WI38 (cell line): ENCODE measurements around the gene ADCYAP1R1.

ENCODE experiments used
- H3K4me3 ChIP-seq: 2 replicates; pipeline ENCODE4 v1.5.1; 2011; ENCODE audit warnings: low read depth, mild to moderate bottlenecking, control low read depth, low read length
- CTCF ChIP-seq: IDR thresholded peaks from 2 replicates; pipeline ENCODE4 v1.5.1; 2012; ENCODE audit warnings: low read depth, mild to moderate bottlenecking, control low read depth, low read length

ADCYAP1R1 gene

GRCh38 chr7:31087351-31087750 lies 35.2 kb downstream of the ADCYAP1R1 start:
- no peak overlapping the region for H3K4me3 ChIP-seq
- no peak for TF ChIP-seq CTCF

- TF ChIP-seq CTCF: no peak
Measured at GRCh38 chr7:31091924-31092434, 39.9 kb downstream of the ADCYAP1R1 start.

GRCh38 chr7:31092606-31093005 lies 40.5 kb downstream of the ADCYAP1R1 start:
- H3K4me3 ChIP-seq: no peak overlapping the region
- TF ChIP-seq CTCF: no peak

More at GRCh38 chr7:31091924-31092434, 39.9 kb downstream of the ADCYAP1R1 start:
- H3K4me3 ChIP-seq: no peak overlapping the region

GRCh38 chr7:31093282-31093681 lies 41.2 kb downstream of the ADCYAP1R1 start:
- TF ChIP-seq CTCF: no peak
- no peak overlapping the region for H3K4me3 ChIP-seq

- TF ChIP-seq CTCF: no peak
- no peak overlapping the region for H3K4me3 ChIP-seq
Measured at GRCh38 chr7:31094271-31094670, 42.2 kb downstream of the ADCYAP1R1 start.

- no peak for TF ChIP-seq CTCF
- H3K4me3 ChIP-seq: no peak overlapping the region
Measured at GRCh38 chr7:31095286-31096197, 43.4 kb downstream of the ADCYAP1R1 start.

- TF ChIP-seq CTCF: no peak
- no peak overlapping the region for H3K4me3 ChIP-seq
Measured at GRCh38 chr7:31096198-31096876, 44.2 kb downstream of the ADCYAP1R1 start.
